Activated naive CD8-positive, alpha-beta T cell treated with anti-CD3 and anti-CD28 coated beads, Interleukin-2, amount 50 U/mL, for 16 hours (primary cell): ENCODE results near the gene STXBP5.

ENCODE experiments used
- DNase-seq: peaks from one replicate; pipeline ENCODE4 v3.0.0-alpha.2; 2020; ENCODE audit warnings: low read depth, low spot score

Gene STXBP5

DNA sequence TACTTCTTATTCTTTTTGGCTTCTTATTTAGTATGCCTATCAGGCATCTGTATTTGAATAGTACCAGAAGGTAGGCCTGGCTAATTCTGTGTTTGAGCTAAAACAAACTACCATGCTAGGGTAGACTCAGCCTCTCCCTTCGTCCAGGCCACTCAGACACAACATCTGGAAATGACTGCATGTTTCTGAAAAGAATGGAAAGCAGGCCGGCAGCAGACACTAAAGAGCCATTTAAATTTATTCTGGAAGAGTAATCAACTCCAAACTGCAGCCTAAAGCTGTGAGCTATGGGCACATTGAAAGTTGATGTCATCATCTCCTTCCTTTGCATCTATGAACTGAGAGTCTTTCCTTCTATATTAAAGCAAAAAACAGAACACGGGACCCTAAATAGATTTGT lies 233.4 kb downstream of the STXBP5 start:
- no peak for DNase-seq

DNA sequence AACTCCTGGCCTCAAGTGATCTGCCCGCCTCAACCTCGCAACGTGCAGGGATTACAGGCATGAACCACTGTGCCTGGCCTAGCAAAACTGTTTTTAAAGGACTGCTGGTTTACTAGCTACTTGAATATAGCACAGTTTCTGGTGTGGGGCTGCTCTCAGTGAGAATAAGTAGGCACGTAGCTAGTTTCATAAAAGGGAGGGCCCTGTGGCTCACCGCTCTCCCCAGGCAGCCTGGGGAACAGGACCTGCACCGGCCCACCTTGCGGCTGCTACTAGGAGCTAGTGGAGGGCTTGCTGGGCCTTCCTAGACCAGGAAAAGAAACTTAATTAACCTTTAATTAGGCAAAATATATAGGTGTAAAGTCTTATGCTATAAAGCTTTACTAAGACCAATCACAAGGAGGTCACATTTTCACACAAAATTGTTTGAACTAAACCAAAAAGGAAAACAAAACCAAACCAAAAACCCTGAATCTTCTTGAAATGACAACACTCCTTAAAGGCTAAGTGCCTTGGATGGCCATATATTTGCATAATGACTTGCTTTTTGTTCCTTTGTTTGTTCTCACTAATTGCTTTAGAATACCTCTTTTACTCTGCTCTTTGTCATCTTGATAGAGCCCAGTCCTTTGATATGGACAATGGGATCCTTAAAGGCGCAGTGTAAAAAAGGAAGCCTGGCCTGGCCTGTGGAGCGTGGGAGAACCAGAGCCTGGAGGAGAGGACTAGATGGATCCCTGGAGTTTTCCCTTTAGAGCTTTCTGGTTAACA lies 234.7 kb downstream of the STXBP5 start:
- no peak for DNase-seq
